Activated B cell treated with CpG ODN at 0.5 μM for 24 hours (primary cell): Measurements from ENCODE around the gene FAM210A. TPM values are rescaled to one million over a fixed set of nuclear protein-coding genes. Genes with fewer than 3 reads are reported as not detected.

ENCODE experiments used
- ATAC-seq: fragments of 200-7000 bp; cut with Tn5 transposase; one replicate; pipeline ENCODE4 v1.10.0; 2021; ENCODE audit warnings: low read depth, mild to moderate bottlenecking, moderate library complexity
- CTCF ChIA-PET: fragments of 350-600 bp; sonication (Branson Sonifier 250); formaldehyde crosslinking; loops from one replicate; lab custom pipeline; 2021; ENCODE audit warnings: antibody characterized with exemption; lab: Charles Lee
- POLR2A ChIA-PET: fragments of 350-600 bp; sonication (Branson Sonifier 250); formaldehyde crosslinking; loops from one replicate; lab custom pipeline; 2021; ENCODE audit warnings: antibody characterized with exemption; lab: Charles Lee
- DNase-seq: peaks from one replicate; pipeline ENCODE4 v3.0.0; 2022
- H3K27ac Mint-ChIP-seq: one replicate; pipeline ENCODE4 v1.8.0; 2020; ENCODE audit warnings: mixed read lengths
- H3K27me3 Mint-ChIP-seq: one replicate; pipeline ENCODE4 v1.8.0; 2021; ENCODE audit warnings: mixed read lengths
- H3K36me3 Mint-ChIP-seq: one replicate; pipeline ENCODE4 v1.8.0; 2021; ENCODE audit warnings: low read depth, mixed read lengths
- H3K4me1 Mint-ChIP-seq: one replicate; pipeline ENCODE4 v1.8.0; 2021; ENCODE audit warnings: mixed read lengths
- H3K4me3 Mint-ChIP-seq: one replicate; pipeline ENCODE4 v1.8.0; 2020; ENCODE audit warnings: mild to moderate bottlenecking, mixed read lengths
- H3K9me3 Mint-ChIP-seq: one replicate; pipeline ENCODE4 v1.8.0; 2020; ENCODE audit warnings: mixed read lengths
- CTCF ChIP-seq: fragments of 200-600 bp; IDR thresholded peaks from one replicate; pipeline ENCODE4 v1.8.0; 2022; ENCODE audit warnings: antibody characterized with exemption, mild to moderate bottlenecking
- intact Hi-C: fragments of 100-400 bp; cut with micrococcal nuclease; formaldehyde crosslinking; loops from one replicate; pipeline ENCODE4 v1.15.1; 2024
- total RNA-seq: library from RNA; stranded (reverse); gene quantifications from 2 replicates; pipeline ENCODE4 v1.2.3, GENCODE V29; 2022

FAM210A gene
- total RNA-seq, 1 donor from 2014 or later: 12.6 TPM

GRCh38 chr18:13616525-13617035 is 109.8 kb downstream of the FAM210A start:
- ATAC-seq: no peak
- H3K36me3 Mint-ChIP-seq: peaks cover 53% of the 10 kb centered on the region

GRCh38 chr18:13616041-13616440 is 110.3 kb downstream of the FAM210A start:
- ChIA-PET POLR2A (interaction anchor here (1.3 to 12.2 kb wide), 4 partner anchors 29 to 625 kb away, joined by 4 to 1007 read pairs (median 486); partner anchors contain the start of gene CEP192), CTCF (interaction anchor here (2.5 to 11.4 kb wide), 2 partner anchors 13 to 55 kb away, joined by 19 to 171 read pairs; no protein-coding TSS in a partner anchor)
- no peak for DNase-seq
- H3K4me1 Mint-ChIP-seq: peaks cover 80% of the 10 kb centered on the region
- no peaks in the 10 kb centered on the region for H3K9me3 Mint-ChIP-seq
- peaks cover 48% of the 10 kb centered on the region for H3K36me3 Mint-ChIP-seq
- no peaks in the 10 kb centered on the region for H3K27me3 Mint-ChIP-seq
- ATAC-seq: no peak
- no peak for TF ChIP-seq CTCF
- peak overlapping the region; percentile 99 for H3K27ac Mint-ChIP-seq
- intact Hi-C loops: loop anchor here (10.0 kb wide), 2 partner anchors 241 to 731 kb away; partner anchors contain the start of gene PTPN2
- H3K4me3 Mint-ChIP-seq: peak overlapping the region; percentile 95

More at GRCh38 chr18:13616525-13617035, 109.8 kb downstream of the FAM210A start:
- H3K9me3 Mint-ChIP-seq: no peaks in the 10 kb centered on the region
- no peaks in the 10 kb centered on the region for H3K27me3 Mint-ChIP-seq
- intact Hi-C loops: loop anchor here (10.0 kb wide), 2 partner anchors 242 to 732 kb away; partner anchors contain the start of gene PTPN2
- peaks cover 75% of the 10 kb centered on the region for H3K4me1 Mint-ChIP-seq
- peak overlapping the region; percentile 95 for H3K4me3 Mint-ChIP-seq
- ChIA-PET CTCF (interaction anchor here (11.4 kb wide), 1 partner anchor 56 kb away, joined by 171 read pairs; no protein-coding TSS in a partner anchor), POLR2A (interaction anchor here (0.6 to 12.2 kb wide), 3 partner anchors 23 to 56 kb away, joined by 3 to 1007 read pairs (median 560); no protein-coding TSS in a partner anchor)
- peak overlapping the region; percentile 99 for H3K27ac Mint-ChIP-seq
- TF ChIP-seq CTCF: no peak
- DNase-seq: no peak

GRCh38 chr18:13615432-13615861 is 110.9 kb downstream of the FAM210A start:
- H3K27me3 Mint-ChIP-seq: no peaks in the 10 kb centered on the region
- CTCF ChIA-PET: interaction anchor here (0.8 to 11.4 kb wide), 5 partner anchors 14 to 55 kb away, joined by 3 to 171 read pairs (median 19); no protein-coding TSS in a partner anchor
- TF ChIP-seq CTCF: no peak
- intact Hi-C loops: loop anchor here (2.0 to 10.0 kb wide), 3 partner anchors 241 to 731 kb away; partner anchors contain the start of genes CEP192 and PTPN2
- peak overlapping the region; percentile 95 for H3K4me3 Mint-ChIP-seq
- DNase-seq (no peak), ATAC-seq (no peak)
- H3K4me1 Mint-ChIP-seq: peaks cover 80% of the 10 kb centered on the region
- peaks cover 42% of the 10 kb centered on the region for H3K36me3 Mint-ChIP-seq
- no peaks in the 10 kb centered on the region for H3K9me3 Mint-ChIP-seq
- H3K27ac Mint-ChIP-seq: peak overlapping the region; percentile 99
- POLR2A ChIA-PET: interaction anchor here (0.7 to 12.2 kb wide), 9 partner anchors 14 to 624 kb away, joined by 3 to 1007 read pairs (median 4); partner anchors contain the start of genes CEP192, FAM210A and RNMT

GRCh38 chr18:13614641-13615288 is 111.6 kb downstream of the FAM210A start:
- H3K4me1 Mint-ChIP-seq: peaks cover 80% of the 10 kb centered on the region
- ChIA-PET CTCF (interaction anchor here (0.8 to 11.4 kb wide), 8 partner anchors 14 to 399 kb away, joined by 3 to 171 read pairs (median 12); no protein-coding TSS in a partner anchor), POLR2A (interaction anchor here (0.7 to 12.2 kb wide), 12 partner anchors 8 to 623 kb away, joined by 3 to 1007 read pairs (median 6); partner anchors contain the start of genes CEP192, FAM210A and RNMT)
- H3K27me3 Mint-ChIP-seq: no peaks in the 10 kb centered on the region
- DNase-seq (peak; percentile 46), ATAC-seq (no peak)
- H3K27ac Mint-ChIP-seq: peak overlapping the region; percentile 99
- intact Hi-C loops: loop anchor here (2.0 to 10.0 kb wide), 7 partner anchors 240 to 1762 kb away; partner anchors contain the start of genes AFG3L2, CEP192, CHMP1B and PTPN2
- no peaks in the 10 kb centered on the region for H3K9me3 Mint-ChIP-seq
- H3K36me3 Mint-ChIP-seq: peaks cover 40% of the 10 kb centered on the region
- TF ChIP-seq CTCF: no peak
- H3K4me3 Mint-ChIP-seq: peak overlapping the region; percentile 95
